Keratinocyte (primary cell): ENCODE results near the gene BMPR1B.

ENCODE experiments used
- EZH2 ChIP-seq: IDR thresholded peaks from one replicate; pipeline ENCODE4 v1.6.1; 2012; ENCODE audit warnings: inconsistent platforms, mild to moderate bottlenecking, low read length, moderate library complexity
- TF ChIP-seq, protein P1 (sequence below), 3 experiments: IDR thresholded peaks in 1 of 3; conservative IDR thresholded peaks in 1 of 3; optimal IDR thresholded peaks in 1 of 3; 2 replicates in 2 of 3; 3 replicates in 1 of 3; pipeline versions ENCODE3 to v1.5.1; 2011; ENCODE audit warnings: low read length in 3 of 3, mild to moderate bottlenecking in 3 of 3, moderate library complexity in 2 of 3, control low read depth in 1 of 3, inconsistent platforms in 1 of 3; ENCODE audit not compliant: insufficient read depth in 2 of 3; ENCODE audit errors: extremely low read depth in 1 of 3

DNA sequence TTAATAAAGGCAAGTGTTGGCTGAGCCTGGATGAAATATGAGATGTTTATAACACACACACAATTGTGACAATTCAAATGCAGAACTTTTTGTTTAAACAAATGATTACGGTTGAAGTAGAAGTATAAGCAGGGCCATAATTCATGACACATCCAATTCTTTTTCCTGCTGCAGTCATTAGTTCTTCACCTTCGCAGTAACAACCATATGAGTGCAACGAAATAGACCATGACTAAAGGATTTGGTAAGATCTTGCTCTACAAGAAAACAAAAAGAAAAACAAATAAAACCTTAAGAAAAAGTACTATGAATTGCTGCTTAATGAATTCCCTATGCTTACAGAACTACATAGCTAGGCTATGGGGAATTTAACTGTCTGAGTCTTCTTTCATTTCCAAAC, 13.9 kb upstream of the BMPR1B start:
- TF ChIP-seq, protein P1, sequence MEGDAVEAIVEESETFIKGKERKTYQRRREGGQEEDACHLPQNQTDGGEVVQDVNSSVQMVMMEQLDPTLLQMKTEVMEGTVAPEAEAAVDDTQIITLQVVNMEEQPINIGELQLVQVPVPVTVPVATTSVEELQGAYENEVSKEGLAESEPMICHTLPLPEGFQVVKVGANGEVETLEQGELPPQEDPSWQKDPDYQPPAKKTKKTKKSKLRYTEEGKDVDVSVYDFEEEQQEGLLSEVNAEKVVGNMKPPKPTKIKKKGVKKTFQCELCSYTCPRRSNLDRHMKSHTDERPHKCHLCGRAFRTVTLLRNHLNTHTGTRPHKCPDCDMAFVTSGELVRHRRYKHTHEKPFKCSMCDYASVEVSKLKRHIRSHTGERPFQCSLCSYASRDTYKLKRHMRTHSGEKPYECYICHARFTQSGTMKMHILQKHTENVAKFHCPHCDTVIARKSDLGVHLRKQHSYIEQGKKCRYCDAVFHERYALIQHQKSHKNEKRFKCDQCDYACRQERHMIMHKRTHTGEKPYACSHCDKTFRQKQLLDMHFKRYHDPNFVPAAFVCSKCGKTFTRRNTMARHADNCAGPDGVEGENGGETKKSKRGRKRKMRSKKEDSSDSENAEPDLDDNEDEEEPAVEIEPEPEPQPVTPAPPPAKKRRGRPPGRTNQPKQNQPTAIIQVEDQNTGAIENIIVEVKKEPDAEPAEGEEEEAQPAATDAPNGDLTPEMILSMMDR (optimal IDR thresholded peaks at IDR 0.05 in 1 of 3, IDR thresholded peaks at IDR 0.05 in 1 of 3, conservative IDR thresholded peaks at IDR 0.05 in 1 of 3; ENCODE audit: extremely low read depth in 1 of 3, insufficient read depth in 2 of 3, low read length in 3 of 3) = no peak
- no peak for TF ChIP-seq EZH2
